Adrenal gland (tissue), 5 donors: ENCODE data around the gene ELAC1.

Experiments
- POLR2A ChIP-seq, 2 donors: fragments of 450-650 bp; IDR thresholded peaks; one replicate each; pipeline ENCODE4 v1.6.1; 2017; ENCODE audit warnings: antibody characterized with exemption in 2 of 2, mild to moderate bottlenecking in 2 of 2, moderate library complexity in 1 of 2
- TF ChIP-seq, protein P1 (sequence below), 6 experiments: fragments of 450-650 bp in 4 of 6; fragments of 200-600 bp in 2 of 6; sonication (generic) in 1 of 6; IDR thresholded peaks; 1 replicate in 5 of 6; 2 replicates in 1 of 6; pipeline versions ENCODE4 v1.5.1 to v1.8.0; 2016 to 2021; ENCODE audit warnings: antibody characterized with exemption in 6 of 6, mild to moderate bottlenecking in 2 of 6, moderate library complexity in 1 of 6
- donor health status: DM: no; HTN: no; CAD: no.

DNA sequence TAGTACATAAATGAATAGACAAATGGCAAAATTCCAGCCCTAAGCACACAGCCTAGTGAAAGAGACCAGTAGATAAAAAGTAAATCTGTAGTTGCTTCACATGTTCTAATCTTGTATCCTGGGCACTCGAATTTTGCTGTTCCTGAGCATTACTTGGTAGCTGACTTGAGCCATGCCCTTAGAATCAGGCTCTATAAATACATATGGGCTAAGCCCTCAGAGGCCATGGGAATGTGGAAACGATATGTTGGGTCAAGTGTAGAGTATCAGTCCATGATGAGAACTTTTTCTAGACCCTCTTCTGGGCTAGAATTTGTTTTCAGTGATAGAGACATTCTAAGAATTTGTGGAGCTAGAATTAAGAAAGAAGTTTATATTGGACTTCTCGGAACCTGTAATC, 21.9 kb downstream of the ELAC1 start:
- TF ChIP-seq, protein P1, sequence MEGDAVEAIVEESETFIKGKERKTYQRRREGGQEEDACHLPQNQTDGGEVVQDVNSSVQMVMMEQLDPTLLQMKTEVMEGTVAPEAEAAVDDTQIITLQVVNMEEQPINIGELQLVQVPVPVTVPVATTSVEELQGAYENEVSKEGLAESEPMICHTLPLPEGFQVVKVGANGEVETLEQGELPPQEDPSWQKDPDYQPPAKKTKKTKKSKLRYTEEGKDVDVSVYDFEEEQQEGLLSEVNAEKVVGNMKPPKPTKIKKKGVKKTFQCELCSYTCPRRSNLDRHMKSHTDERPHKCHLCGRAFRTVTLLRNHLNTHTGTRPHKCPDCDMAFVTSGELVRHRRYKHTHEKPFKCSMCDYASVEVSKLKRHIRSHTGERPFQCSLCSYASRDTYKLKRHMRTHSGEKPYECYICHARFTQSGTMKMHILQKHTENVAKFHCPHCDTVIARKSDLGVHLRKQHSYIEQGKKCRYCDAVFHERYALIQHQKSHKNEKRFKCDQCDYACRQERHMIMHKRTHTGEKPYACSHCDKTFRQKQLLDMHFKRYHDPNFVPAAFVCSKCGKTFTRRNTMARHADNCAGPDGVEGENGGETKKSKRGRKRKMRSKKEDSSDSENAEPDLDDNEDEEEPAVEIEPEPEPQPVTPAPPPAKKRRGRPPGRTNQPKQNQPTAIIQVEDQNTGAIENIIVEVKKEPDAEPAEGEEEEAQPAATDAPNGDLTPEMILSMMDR (IDR thresholded peaks at IDR 0.05): no peak
- TF ChIP-seq POLR2A (IDR thresholded peaks at IDR 0.05): no peak
